ENCODE measurements around the gene PTPRJ.
"Not testable (repeated sequence)": the region's sequence is repeated elsewhere in the genome, so short reads cannot be mapped to it uniquely, and the experiment has no call there.

The PTPRJ gene

DNA sequence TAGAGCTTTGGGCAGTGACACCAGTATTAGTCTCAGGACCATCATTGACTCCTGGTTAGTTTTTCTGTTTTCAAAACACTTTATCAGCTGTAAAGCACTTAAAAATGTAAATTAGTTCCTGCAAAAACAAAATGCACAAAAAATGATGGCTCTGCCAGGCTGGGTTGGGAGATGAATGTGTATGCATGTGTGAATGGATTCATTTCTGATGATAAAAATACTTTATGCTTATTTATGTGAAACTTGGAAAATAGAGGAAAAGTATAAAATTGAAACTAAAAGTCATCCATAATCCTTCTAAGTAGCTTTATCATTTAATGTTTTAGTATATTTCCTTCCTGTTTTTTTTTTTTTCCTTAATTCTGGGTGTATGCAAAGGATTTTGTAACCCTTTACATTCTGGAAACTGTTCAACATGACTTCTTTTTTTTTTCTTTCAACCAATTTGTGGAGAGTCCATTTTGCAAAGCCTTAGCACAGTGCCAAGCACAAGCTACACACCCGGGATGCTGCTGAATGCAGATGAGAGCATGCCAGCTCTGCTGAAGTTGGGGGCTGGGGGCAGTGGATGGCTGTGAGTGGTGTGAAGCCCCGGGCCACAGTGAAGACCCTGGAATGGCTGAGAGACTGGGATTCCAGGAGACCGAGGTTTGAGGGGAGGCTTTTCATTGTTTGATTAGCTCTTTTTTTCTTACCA, 37.6 kb downstream of the PTPRJ start:
- no peak for DNase-seq (ENCODE audit: low read depth in 2 of 2)

DNA sequence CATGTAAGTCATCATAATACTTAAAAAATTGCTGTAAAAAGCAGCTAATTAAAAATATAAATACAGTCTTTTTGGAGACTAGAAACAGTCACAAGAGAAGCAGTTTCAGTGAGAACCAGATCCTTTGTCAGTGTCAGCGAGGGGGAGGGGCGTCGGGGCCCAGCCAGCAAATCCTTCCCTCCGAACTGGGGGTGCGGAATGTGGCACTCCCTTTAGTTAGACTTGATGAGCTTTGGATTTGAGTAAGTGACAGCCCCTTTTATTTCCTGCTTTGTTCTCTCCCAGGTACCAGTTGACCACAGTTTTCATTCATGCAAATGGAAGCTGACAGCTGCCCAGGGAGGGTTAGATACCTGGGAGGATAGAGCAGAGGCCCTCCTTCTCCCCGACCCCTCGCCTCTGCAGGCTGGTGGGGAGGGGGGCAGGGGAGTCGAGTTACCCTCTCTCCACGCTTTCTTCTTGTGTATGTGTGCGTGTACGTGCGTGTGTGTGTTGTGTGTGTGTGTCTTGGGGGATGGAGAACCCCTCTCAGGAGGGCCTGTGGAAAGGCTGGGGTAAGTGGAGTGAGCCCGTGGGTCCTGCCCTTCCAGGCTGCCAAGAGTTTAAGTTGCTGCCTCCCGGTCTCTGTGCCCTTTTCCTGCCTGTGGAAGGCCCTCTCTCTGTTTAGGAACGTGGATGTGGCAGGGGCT, 38.3 kb downstream of the PTPRJ start:
- no peak for DNase-seq (ENCODE audit: low read depth in 2 of 2)

- no peak for DNase-seq (ENCODE audit: low read depth in 2 of 2)
These were observed 38.8 kb downstream of the PTPRJ start for GRCh38 chr11:48019217-48019584.

DNA sequence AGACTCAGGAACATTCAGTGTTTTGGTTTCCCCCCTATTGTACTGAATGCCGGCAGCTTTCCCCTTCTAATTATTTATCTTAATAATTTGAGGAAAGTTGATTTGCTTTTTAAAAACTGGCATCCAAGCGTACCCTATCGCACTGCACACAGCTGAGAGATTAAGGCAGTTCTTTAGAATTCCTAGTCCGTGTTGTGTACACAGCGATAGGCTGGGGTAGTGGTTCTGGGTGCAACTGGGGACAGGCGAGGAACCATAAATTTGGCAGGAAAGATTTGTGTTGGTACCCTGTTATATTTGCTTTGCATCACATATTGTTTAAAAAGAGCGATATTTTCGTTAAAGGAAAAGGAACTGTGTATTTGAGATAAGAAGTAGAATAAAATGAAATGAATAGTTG, 39.2 kb downstream of the PTPRJ start:
- no peak for DNase-seq (ENCODE audit: low read depth in 2 of 2)

GRCh38 chr11:48020092-48020755, 39.9 kb downstream of the PTPRJ start:
- no peak for DNase-seq (ENCODE audit: low read depth in 2 of 2)

GRCh38 chr11:48021201-48021820, 41.0 kb downstream of the PTPRJ start:
- DNase-seq (ENCODE audit: low read depth in 2 of 2) = not testable (repeated sequence)

- no peak for DNase-seq (ENCODE audit: low read depth in 2 of 2)
These were observed 42.1 kb downstream of the PTPRJ start for GRCh38 chr11:48022445-48022844.

DNA sequence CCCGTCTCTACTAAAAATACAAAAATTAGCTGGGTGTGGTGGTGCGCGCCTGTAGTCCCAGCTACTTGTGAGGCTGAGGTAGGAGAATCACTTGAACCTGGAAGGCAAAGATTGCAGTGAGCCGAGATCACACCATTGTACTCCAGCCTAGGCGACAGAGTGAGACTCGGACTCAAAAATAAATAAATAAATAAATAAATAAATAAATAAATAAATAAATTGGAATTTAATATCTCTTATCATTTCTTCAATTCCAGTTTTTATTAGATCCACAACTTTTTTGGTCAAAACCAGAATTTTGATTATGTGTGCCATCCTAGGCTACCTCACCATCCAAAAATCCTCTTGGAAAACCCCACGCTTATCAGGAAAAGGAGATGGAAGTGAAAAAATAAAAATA, 43.2 kb downstream of the PTPRJ start:
- DNase-seq (ENCODE audit: low read depth in 2 of 2) = not testable (repeated sequence)

DNA sequence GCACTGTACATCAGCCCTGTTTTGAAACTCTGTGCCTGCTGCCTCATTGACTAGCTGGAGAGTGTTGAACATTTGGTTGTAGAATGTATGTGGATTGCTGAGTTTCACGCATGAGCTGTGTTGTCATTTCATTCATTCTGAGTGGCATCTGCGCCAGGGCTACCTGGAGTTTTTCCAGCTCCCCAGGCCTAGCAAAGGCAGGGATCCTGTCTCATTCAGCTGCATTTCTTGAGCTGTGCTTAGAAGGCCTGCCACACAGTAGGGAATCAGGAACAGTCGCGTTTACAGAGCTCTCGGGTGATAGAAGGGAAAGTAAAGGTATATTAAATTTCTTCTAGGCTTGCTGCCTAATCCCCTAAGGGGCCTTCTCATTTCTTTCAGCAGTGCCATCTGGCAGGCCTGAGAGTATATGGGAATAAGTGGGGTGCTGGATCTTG, 44.3 kb downstream of the PTPRJ start:
- DNase-seq (ENCODE audit: low read depth in 2 of 2) = no peak

DNA sequence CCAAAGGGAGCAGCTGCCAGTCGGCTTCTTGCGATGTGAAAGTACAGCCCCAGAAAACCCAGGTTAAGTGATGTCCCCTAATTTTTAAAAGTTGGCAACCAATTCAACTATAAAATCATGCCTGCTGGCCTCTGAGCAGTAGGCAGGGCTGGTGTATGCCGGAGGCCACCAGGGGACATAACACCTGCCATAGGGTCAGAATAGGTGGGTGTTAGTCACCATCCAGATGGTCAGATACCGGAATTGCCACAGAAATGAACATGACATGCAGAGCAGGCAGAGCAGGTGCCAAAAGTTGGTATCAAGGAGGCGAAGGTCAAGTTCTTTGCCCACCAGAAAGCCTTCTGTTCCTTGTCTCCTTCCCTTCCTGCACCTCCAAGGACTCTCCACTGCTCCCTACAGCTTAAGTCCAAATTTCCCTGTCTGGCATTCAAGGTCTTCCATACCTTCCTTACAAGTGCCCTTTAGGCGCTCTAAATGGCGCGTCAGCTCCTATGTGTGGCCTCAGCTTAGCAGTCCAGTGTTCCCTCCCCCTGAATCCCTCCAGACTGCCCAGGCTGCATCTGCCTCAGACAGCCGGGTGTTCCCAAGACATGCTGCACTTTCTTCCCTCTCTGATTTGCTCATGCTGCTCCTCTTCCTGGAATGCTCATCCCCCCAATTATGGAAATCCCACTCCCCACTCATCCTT, 45.1 kb downstream of the PTPRJ start:
- DNase-seq (ENCODE audit: low read depth in 2 of 2) = no peak

GRCh38 chr11:48025984-48026340, 45.6 kb downstream of the PTPRJ start:
- DNase-seq (ENCODE audit: low read depth in 2 of 2) = no peak

GRCh38 chr11:48028914-48029680, 48.7 kb downstream of the PTPRJ start:
- DNase-seq (ENCODE audit: low read depth in 2 of 2) = no peak

- no peak for DNase-seq (ENCODE audit: low read depth in 2 of 2)
These were observed 49.4 kb downstream of the PTPRJ start for GRCh38 chr11:48029681-48030290.

DNA sequence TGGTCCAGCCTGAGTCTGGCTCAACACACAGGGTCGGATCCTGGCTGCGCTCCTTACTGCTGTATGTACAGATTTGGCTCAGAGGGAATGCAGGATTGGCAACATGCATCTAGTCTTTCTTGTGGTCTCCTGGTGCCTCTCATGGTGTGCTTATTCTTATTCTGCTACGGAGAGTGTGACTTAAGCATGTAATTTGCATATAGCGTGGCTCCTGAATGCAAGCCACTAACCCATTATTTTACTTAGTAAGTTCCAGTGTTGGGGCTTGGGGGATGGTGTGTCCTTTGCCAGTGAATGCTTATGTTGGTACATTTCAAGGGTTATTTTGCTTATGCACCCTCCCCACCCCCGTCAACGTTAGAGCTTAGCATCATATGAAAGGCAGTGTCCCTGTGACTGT, 51.2 kb downstream of the PTPRJ start:
- DNase-seq (ENCODE audit: low read depth in 2 of 2) = no peak

DNA sequence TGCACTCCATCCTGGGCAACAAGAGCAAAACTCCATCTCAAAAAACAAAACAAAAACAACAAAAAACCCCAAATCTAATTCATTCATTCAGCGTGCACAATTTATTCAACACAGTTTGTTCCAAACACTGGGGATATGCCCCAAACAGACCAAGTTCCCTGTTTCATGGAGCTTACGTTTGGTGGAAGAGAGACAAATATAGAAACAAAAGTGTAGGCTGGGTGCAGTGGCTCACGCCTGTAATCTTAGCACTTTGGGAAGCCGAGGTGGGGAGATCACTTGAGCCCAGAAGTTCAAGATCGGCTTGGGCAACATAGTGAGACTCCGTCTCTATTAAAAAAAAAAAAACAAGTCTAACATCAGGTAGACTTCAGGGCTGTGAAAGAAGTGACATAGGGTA, 52.4 kb downstream of the PTPRJ start:
- DNase-seq (ENCODE audit: low read depth in 2 of 2) = no peak

- DNase-seq (ENCODE audit: low read depth in 2 of 2) = no peak
These were observed 53.6 kb downstream of the PTPRJ start for GRCh38 chr11:48033918-48034341.

DNA sequence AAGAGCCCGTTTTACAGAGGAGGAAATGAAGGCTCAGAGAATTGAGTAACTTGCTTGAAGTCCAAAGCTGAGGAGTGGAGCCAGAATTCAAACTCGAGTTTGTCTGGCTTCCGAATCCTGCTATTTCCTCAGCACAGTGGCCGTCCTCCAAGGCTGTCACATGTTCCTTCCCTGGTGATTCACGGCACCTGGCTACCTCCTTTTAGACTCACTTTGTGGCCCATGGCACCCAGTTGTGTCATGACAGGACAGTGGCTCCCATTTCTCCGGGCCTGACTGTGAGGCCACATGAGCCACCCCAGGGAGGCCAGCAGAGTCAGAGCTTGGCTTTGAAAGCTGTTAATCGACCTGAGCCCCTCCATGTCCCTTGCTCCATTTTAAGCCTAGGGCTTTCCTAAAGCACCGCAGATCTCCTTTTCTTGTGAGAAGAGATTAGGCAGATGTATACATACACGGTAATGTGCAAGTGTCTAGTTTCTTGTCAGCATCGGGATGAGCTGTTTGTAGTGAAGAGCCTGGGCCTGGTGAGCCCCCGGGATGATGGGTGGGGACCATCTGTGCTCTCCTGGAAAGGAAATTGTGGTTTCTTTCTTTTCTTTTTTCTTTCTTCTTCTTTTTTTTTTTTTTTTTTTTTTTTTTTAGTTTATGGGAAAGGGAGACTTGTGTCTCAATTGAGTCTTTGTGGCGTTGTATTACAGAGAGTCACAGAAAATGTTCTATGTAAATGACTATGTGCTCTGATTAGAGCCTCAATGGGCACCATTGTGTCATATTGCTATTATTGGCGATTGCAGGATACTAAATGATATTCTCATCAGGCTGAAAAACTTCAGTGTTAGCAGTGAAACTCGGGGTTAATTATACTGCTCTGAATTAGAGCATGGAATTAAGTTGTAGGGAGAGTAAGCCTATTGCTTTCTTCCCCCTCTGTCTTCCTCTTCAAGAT, 54.8 kb downstream of the PTPRJ start:
- DNase-seq (ENCODE audit: low read depth in 2 of 2) = no peak

DNA sequence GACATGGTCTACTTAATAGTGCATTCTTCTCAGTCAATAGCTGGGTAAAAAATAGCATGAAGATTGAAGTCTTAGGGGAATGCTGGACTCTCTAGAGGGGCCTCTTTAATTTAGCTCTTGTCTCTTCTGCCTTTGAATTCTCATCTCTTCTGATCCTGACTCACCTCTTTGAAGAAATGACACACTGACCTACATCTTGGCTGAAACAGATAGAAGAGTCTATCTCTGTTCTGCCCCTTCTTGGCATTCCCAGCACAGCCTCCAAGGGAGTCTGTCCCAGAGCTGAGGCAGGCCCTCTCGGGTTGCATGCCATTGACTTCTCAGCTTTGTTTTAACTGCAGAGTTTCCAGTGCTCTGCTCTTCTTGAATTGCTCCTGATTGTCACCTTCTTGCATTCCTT, 55.7 kb downstream of the PTPRJ start:
- no peak for DNase-seq (ENCODE audit: low read depth in 2 of 2)

- peak; percentile 29 to 30 for DNase-seq (ENCODE audit: low read depth in 2 of 2)
These were observed 56.1 kb downstream of the PTPRJ start for GRCh38 chr11:48036466-48036865.

Measured in fibroblast of skin of left quadriceps (primary cell).